ENCODE results near the gene PKP1.

PKP1 gene

DNA sequence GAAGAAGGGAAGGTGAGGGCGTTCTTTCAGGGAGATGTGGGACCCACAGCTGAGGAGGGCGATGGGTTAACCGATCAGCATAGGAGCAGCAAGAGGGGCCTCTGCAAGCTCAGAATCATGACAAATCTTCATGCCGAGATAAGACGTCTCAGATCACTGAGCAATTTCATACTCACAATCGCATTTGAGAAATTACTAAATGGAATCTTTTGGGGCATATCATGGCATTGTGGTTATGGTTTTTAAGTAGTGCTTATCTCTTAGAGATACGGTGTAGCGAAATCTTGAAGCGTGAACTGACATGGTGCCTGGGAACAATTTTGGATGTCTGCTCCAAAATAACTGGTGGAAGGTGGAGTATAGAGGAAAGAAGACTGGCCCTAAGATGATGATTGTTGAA lies 88.0 kb downstream of the PKP1 start:
- no peak for DNase-seq (ENCODE audit: low read depth)

DNA sequence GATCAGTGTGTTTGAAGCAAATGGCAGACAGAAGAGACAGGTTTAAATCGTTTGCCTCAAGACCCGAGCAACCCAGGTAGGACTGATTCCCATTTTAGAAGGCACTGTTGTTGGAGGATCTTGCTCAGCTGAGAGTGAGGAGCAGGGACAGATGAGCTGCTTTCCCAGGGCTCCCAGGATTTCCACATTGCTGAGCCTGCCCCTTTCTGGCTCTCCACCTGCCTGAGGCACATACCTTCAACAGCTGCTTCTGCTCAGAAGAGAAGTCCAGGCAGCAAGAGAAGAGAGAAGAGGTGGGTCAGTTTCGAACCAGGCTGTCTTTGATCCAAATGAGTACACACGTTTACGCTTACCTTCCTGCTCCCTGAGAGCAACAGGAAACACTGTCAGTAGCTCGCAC lies 88.5 kb downstream of the PKP1 start:
- no peak for DNase-seq (ENCODE audit: low read depth)

DNA sequence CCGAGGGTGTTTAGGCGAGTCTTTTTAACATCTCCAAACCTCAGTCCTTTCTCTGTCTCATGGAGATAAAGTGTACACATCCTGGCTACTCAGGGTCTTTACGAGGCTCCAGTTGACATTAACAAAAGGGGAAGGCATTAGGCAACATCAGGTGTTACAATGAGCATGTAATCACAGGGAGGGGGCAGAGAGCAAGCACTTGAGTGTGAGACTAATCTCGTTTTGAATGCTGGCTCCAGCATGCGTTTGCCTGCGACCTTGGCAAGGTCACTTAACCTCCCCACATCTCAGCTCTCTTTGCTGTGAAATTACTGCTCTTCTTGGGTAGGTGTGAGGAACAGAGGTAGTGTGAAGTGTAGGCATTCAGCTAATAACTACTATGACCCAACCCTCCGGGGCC lies 91.1 kb downstream of the PKP1 start:
- DNase-seq (ENCODE audit: low read depth) = no peak

DNA sequence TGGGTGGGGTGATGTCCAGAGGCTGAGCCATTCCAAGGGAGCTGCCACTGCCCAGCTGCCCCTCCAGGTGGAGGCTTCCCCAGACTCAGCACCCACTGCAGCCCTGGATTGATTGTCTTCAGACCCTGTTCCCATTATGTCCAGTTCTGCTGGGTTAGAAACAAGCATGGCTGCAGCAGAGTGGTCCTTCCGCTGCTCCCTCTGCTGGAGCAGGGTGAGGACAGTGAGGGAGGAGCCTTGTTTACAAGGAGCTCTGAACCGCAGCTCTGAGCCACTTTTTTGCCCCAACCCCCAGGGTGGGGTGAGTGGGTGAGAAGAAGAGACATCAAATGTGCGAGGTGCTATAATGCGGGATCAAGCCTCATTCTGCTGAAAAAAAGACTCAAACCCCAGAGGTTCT lies 91.9 kb downstream of the PKP1 start:
- DNase-seq (ENCODE audit: low read depth) = no peak

DNA sequence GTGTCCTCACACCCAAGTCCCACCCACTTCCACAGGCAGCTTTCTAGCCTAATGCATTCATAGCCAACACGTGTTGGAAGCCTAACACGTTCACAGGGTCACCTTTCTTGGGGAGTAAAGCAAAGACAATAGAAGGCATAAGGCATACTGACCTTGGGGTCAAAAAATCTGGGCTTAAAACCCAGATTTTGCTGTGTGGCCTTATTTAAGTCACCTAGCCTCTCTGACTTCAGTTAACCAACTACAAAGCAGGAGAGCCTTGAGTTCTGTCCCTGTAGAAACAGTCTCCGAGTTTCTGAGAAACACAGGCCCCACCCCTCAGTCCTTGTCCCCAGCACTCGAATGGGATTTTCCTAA lies 92.8 kb downstream of the PKP1 start:
- DNase-seq (ENCODE audit: low read depth) = no peak

DNA sequence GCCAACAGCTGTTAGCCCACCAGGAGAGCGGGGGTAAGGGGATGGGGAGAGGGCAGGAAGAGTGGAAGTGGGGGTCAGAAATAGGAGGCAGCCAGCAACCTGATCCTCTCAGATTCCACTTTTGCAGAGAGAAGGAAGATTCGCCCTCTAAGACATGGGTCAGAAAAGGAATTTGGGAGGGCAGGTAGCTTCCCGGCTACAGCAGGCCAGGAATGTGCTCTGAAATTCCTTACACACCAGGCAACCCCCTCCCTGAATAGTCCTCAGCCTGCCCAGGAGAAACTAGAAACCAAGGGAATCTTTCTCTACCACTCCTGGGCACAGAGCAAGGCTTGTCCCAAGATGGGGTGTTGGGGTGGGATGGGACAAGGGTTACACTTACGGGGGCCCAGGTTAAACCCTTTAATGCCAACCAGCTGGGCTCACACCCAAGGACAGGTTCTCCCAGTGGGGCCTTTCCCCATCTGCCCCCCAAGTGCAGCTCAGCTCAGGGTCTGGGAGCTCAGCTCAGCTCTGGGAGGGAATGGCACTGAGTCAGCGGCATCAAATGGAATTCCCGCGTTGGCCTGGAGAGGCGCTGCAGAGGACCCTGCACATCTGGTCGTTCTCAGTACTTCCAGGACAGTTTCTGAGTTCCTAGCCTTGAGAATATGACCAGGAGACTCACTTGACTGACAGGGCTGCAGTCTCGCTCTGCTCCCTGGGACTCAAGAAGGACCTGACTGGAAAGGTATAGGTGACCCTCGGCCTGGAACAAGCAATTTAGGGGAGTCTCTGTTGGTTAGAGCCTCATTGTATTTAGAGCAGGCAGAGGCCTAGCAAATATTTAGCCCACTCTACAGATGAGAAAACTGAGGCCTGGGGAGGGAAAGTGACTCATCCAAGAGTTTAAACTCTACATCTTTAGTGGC lies 93.4 kb downstream of the PKP1 start:
- no peak for DNase-seq (ENCODE audit: low read depth)

DNA sequence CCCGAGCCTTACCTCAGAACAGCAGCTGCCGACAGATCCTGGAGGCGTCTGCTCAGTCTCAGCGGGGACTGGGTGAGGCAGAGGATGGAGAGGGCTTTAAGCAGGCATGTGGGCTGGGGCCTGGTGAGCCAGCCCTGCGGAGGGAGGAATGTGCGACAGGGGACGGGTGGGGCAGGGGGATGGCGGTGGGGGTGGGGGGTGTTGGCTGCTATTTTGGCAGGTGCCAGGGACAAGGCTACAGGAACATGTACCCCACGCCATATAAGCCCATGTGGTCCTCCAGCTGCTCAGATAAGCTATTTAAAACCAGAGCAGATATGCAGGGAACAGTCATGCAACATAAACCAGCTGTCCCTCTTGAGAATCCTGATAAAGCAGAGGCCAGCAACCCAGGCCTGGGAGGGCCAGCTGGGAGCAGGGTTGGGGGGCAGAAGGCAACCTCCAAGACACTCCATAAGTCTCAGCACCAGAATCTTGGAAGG lies 94.3 kb downstream of the PKP1 start, which contains the start of gene TNNT2:
Gene TNNT2 (minus strand): TSS at position 70 of the 482 bp plus-strand sequence. CDS start 4,426 bp downstream, outside the sequence.
- DNase-seq (ENCODE audit: low read depth) = no peak

DNA sequence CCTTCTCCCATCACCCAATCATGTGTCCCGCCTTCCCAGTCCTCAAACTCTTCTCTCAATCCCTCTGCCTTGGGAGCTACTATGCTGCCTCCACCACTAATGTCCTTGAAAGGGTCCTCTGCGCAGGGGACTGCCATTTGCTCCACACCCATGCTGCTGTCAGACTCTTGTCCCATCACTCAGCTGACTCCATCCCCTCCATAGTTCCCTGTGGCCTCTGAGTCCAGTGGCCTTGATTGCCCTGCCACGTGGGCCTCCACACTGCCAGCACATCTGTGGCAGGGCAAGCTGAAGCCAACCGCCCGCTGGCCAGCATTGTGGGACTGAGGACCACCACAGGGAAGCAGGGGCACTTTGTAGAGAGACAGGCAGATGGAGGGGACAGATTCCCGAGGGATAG lies 95.5 kb downstream of the PKP1 start:
- DNase-seq (ENCODE audit: low read depth) = no peak

DNA sequence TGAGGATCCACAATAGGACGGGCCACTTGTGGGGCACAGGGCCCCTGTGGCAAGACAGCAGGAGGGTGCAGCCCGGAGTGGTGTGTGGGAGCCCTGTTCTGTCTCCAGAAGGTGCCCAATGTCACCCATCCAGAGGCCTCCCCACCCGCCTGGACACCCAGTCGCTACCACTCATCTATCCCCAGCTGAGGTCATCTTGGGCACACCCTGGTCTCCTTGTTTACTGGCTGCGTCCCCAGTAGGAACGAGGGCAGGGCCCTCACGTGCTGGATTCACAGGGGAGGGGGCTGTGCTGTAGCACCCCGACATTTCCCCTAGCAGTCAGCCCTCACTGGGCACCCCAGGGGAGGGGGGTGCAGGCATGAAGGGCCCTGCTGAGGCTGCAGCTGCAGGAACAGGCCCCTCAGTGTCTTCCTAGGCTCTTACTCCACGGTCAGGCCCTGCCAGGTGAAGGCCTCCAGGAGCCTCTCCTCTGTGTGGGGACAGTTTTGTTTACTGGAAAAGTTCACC lies 96.5 kb downstream of the PKP1 start:
- no peak for DNase-seq (ENCODE audit: low read depth)

DNA sequence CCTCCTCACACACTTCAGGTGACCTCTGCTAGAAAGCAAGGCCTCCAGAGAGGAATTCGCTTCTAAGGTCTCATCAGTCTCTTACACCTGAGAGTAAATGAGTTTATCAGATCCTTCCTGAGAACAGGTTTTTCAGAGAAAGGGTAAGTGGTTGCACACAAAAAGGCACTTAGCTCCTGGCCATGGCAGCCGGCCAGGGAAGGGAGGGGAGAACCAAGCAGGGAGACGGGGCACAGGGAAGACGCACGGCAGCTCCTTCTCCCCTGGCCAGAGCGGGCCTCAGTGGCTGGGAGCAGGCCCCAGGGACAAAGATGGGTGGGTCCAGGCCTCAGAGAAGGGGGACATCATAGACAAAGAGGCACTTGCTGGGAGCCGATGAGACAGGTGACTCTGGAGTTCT lies 97.8 kb downstream of the PKP1 start:
- DNase-seq (ENCODE audit: low read depth) = no peak
